Transverse colon (tissue), 4 donors: Measurements from ENCODE around the gene BMP8B.

Source experiments
- CTCF ChIP-seq, 5 experiments: fragments of 200-600 bp in 3 of 5; fragments of 450-650 bp in 2 of 5; sonication (generic) in 3 of 5; IDR thresholded peaks; 1 replicate in 2 of 5; 2 replicates in 3 of 5; pipeline ENCODE4 v1.5.1; 2016 to 2017; ENCODE audit warnings: antibody characterized with exemption in 5 of 5, inconsistent platforms in 3 of 5, mild to moderate bottlenecking in 2 of 5, moderate library complexity in 1 of 5
- EP300 ChIP-seq: sonication (generic); formaldehyde crosslinking; IDR thresholded peaks from one replicate; pipeline ENCODE4 v1.6.1; 2017; ENCODE audit warnings: antibody characterized with exemption, low read depth
- POLR2A ChIP-seq: fragments of 450-650 bp; IDR thresholded peaks from one replicate; pipeline ENCODE4 v1.6.1; 2016; ENCODE audit warnings: antibody characterized with exemption, mild to moderate bottlenecking, moderate library complexity
- POLR2AphosphoS5 ChIP-seq, 3 donors: sonication (generic); formaldehyde crosslinking; IDR thresholded peaks; one replicate each; pipeline ENCODE4 v1.6.1; 2016; ENCODE audit warnings: antibody characterized with exemption in 3 of 3

- TF ChIP-seq POLR2AphosphoS5 (IDR thresholded peaks at IDR 0.05) (no peak), CTCF (IDR thresholded peaks at IDR 0.05) (no peak), POLR2A (no peak), EP300 (no peak)
These were observed 60.7 kb downstream of the BMP8B start for GRCh38 chr1:39727932-39728317.
